Astrocyte (in vitro differentiated cells and primary cell): ENCODE data around the gene SORL1. TPM values are rescaled to one million over a fixed set of nuclear protein-coding genes. Genes with fewer than 3 reads are reported as not detected.

Experiments
- DNase-seq: peaks from one replicate; pipeline ENCODE4 v3.0.0-alpha.2; 2010; ENCODE audit warnings: low read depth
- FAIRE-seq: peaks from 2 replicates; lab custom pipeline; 2011; peaks lifted over from hg19 to GRCh38; lab: Jason Lieb, UNC
- H2AFZ ChIP-seq: 2 replicates; pipeline ENCODE4 v1.6.0; 2012; ENCODE audit warnings: low read depth, low read length, inconsistent platforms
- H3K27ac ChIP-seq: 2 replicates; pipeline ENCODE4 v1.5.1; 2011; ENCODE audit warnings: low read depth, low read length, inconsistent platforms
- H3K27me3 ChIP-seq: 2 replicates; pipeline ENCODE4 v1.6.0; 2011; ENCODE audit warnings: low read length, inconsistent platforms; ENCODE audit not compliant: insufficient read depth
- H3K36me3 ChIP-seq: 2 replicates; pipeline ENCODE4 v1.5.1; 2011; ENCODE audit warnings: low read length, inconsistent platforms; ENCODE audit not compliant: insufficient read depth
- H3K4me1 ChIP-seq: 2 replicates; pipeline ENCODE4 v1.5.1; 2011; ENCODE audit warnings: low read length, inconsistent platforms; ENCODE audit not compliant: insufficient read depth
- H3K4me2 ChIP-seq: 2 replicates; pipeline ENCODE4 v1.6.0; 2012; ENCODE audit warnings: low read length, inconsistent platforms
- H3K4me3 ChIP-seq: 2 replicates; pipeline ENCODE4 v1.5.1; 2011; ENCODE audit warnings: low read depth, mild to moderate bottlenecking, low read length, inconsistent platforms; ENCODE audit not compliant: insufficient read depth
- H3K79me2 ChIP-seq: 2 replicates; pipeline ENCODE4 v1.6.0; 2012; ENCODE audit warnings: mild to moderate bottlenecking, low read length, inconsistent platforms; ENCODE audit not compliant: insufficient read depth
- H3K9ac ChIP-seq: 2 replicates; pipeline ENCODE4 v1.6.0; 2012; ENCODE audit warnings: mild to moderate bottlenecking, low read length, inconsistent platforms
- H3K9me3 ChIP-seq: 2 replicates; pipeline ENCODE4 v1.5.1; 2012; ENCODE audit warnings: low read depth, mild to moderate bottlenecking, low read length, inconsistent platforms; ENCODE audit not compliant: insufficient read depth
- H4K20me1 ChIP-seq: 2 replicates; pipeline ENCODE4 v1.6.0; 2012; ENCODE audit warnings: low read length, inconsistent platforms; ENCODE audit not compliant: insufficient read depth
- H3K27ac Mint-ChIP-seq: one replicate; pipeline ENCODE4 v1.8.0; 2021; ENCODE audit warnings: mild to moderate bottlenecking, mixed read lengths; ENCODE audit not compliant: unreplicated experiment
- H3K27me3 Mint-ChIP-seq: one replicate; pipeline ENCODE4 v1.8.0; 2021; ENCODE audit warnings: low read depth, mixed read lengths; ENCODE audit not compliant: unreplicated experiment
- H3K36me3 Mint-ChIP-seq: one replicate; pipeline ENCODE4 v1.8.0; 2021; ENCODE audit warnings: low read depth, mixed read lengths; ENCODE audit not compliant: unreplicated experiment
- H3K4me1 Mint-ChIP-seq: one replicate; pipeline ENCODE4 v1.8.0; 2021; ENCODE audit warnings: low read depth, mixed read lengths; ENCODE audit not compliant: unreplicated experiment
- H3K4me3 Mint-ChIP-seq: one replicate; pipeline ENCODE4 v1.8.0; 2021; ENCODE audit warnings: mild to moderate bottlenecking, moderate library complexity, mixed read lengths; ENCODE audit not compliant: unreplicated experiment
- H3K9me3 Mint-ChIP-seq: one replicate; pipeline ENCODE4 v1.8.0; 2021; ENCODE audit warnings: mild to moderate bottlenecking, mixed read lengths; ENCODE audit not compliant: unreplicated experiment
- CTCF ChIP-seq: IDR thresholded peaks from 2 replicates; pipeline ENCODE4 v1.5.1; 2011; ENCODE audit warnings: low read depth, mild to moderate bottlenecking, inconsistent platforms, low read length, moderate library complexity; ENCODE audit not compliant: insufficient read depth
- EZH2 ChIP-seq: IDR thresholded peaks from 2 replicates; pipeline ENCODE4 v1.6.1; 2012; ENCODE audit warnings: mild to moderate bottlenecking, low read length, inconsistent platforms; ENCODE audit not compliant: insufficient read depth
- total RNA-seq: library from RNA; stranded (reverse); gene quantifications from 2 replicates; pipeline ENCODE4 v1.2.1, GENCODE V29; 2021

The SORL1 gene
- total RNA-seq, 1 donor from 2014 or later = 4.1 TPM

- H3K36me3 ChIP-seq = no peaks in the 10 kb centered on the region
- H2AFZ ChIP-seq = no peak overlapping the region
- H3K9me3 ChIP-seq = no peaks in the 10 kb centered on the region
- peaks cover 3% of the 10 kb centered on the region for H3K9me3 Mint-ChIP-seq
- DNase-seq (no peak), FAIRE-seq (no peak)
- H3K4me1 ChIP-seq = no peaks in the 10 kb centered on the region
- peaks cover 4% of the 10 kb centered on the region for H3K36me3 Mint-ChIP-seq
- no peaks in the 10 kb centered on the region for H3K27me3 ChIP-seq
- H3K27ac ChIP-seq = no peak overlapping the region
- H3K4me3 Mint-ChIP-seq = no peak overlapping the region
- H3K27me3 Mint-ChIP-seq = no peaks in the 10 kb centered on the region
- H3K9ac ChIP-seq = no peak overlapping the region
- H3K4me2 ChIP-seq = no peak overlapping the region
- no peak overlapping the region for H3K4me3 ChIP-seq
- no peaks in the 10 kb centered on the region for H3K4me1 Mint-ChIP-seq
- TF ChIP-seq EZH2 = no peak
- no peak for TF ChIP-seq CTCF
- H3K27ac Mint-ChIP-seq = no peak overlapping the region
- H3K79me2 ChIP-seq = no peaks in the 10 kb centered on the region
- H4K20me1 ChIP-seq = no peaks in the 10 kb centered on the region
Observed at GRCh38 chr11:121499405-121499804, 47.3 kb downstream of the SORL1 start.

DNA sequence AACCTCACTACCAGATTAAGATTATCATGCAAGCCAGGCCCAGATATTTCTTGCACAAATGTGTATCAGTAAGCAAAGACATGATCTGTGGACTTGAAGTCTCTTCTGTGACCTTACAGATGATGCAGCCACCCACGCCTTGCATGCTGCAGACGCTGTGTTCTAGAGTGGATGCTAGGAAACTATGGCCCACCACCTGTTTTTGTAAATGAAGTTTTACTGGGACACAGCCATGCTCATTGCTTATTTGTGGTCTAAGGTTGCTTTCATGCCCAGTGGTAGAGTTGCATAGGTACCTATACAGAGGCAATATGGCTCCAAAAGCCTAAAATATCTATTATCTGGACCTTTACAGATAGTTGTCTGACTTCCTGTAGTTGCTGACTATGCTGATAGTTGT, 48.2 kb downstream of the SORL1 start:
- Histone ChIP-seq H3K9ac (no peak overlapping the region), H3K27ac (no peak overlapping the region), H2AFZ (no peak overlapping the region), H4K20me1 (no peaks in the 10 kb centered on the region), H3K4me1 (no peaks in the 10 kb centered on the region), H3K4me3 (no peak overlapping the region), H3K36me3 (no peaks in the 10 kb centered on the region), H3K9me3 (no peaks in the 10 kb centered on the region), H3K27me3 (no peaks in the 10 kb centered on the region), H3K4me2 (no peak overlapping the region), H3K79me2 (no peaks in the 10 kb centered on the region)
- FAIRE-seq (no peak), DNase-seq (no peak)
- Mint-ChIP-seq H3K27me3 (no peaks in the 10 kb centered on the region), H3K4me3 (no peak overlapping the region), H3K27ac (no peak overlapping the region), H3K9me3 (peaks cover 3% of the 10 kb centered on the region), H3K4me1 (no peaks in the 10 kb centered on the region), H3K36me3 (peaks cover 4% of the 10 kb centered on the region)
- TF ChIP-seq EZH2 = no peak
- no peak for TF ChIP-seq CTCF

DNA sequence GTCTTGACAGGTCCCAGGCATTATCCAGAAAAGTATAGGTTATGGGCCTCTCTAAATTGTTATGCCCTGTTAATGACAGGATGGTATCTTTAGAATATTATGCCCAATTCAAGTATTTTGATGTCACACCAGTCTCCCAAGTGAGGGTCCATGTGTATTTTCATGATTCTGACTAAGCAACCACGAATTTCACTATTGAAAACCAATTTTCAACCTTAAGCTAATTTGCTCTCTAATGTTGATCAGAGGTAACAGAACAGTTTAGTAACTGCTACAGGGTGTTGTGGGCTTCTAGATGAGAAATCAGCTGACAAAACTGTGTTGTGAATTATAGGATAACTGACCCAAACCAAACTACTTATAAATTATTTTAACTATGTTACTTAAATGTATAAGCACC, 48.6 kb downstream of the SORL1 start:
- TF ChIP-seq CTCF (no peak), EZH2 (no peak)
- peaks cover 4% of the 10 kb centered on the region for H3K36me3 Mint-ChIP-seq
- Histone ChIP-seq H3K9ac (no peak overlapping the region), H2AFZ (no peak overlapping the region), H3K4me1 (no peaks in the 10 kb centered on the region), H3K79me2 (no peaks in the 10 kb centered on the region), H4K20me1 (no peaks in the 10 kb centered on the region), H3K27ac (no peak overlapping the region), H3K4me2 (no peak overlapping the region), H3K27me3 (no peaks in the 10 kb centered on the region), H3K36me3 (no peaks in the 10 kb centered on the region), H3K9me3 (no peaks in the 10 kb centered on the region), H3K4me3 (no peak overlapping the region)
- H3K27me3 Mint-ChIP-seq = no peaks in the 10 kb centered on the region
- H3K27ac Mint-ChIP-seq = no peak overlapping the region
- FAIRE-seq (no peak), DNase-seq (no peak)
- H3K4me3 Mint-ChIP-seq = no peak overlapping the region
- H3K4me1 Mint-ChIP-seq = no peaks in the 10 kb centered on the region
- H3K9me3 Mint-ChIP-seq = peaks cover 3% of the 10 kb centered on the region
